Gastrocnemius medialis (tissue), 4 donors: Measurements from ENCODE around the gene MTHFD2L.

Experiments used
- POLR2A ChIP-seq, 2 donors: fragments of 450-650 bp; IDR thresholded peaks; one replicate each; pipeline ENCODE4 v1.6.1; 2017; ENCODE audit warnings: antibody characterized with exemption in 2 of 2, mild to moderate bottlenecking in 2 of 2, moderate library complexity in 2 of 2
- TF ChIP-seq, protein P1 (sequence below), 5 experiments: fragments of 450-650 bp in 3 of 5; fragments of 200-600 bp in 2 of 5; sonication (generic) in 2 of 5; IDR thresholded peaks in 4 of 5; conservative IDR thresholded peaks in 1 of 5; 1 replicate in 4 of 5; 2 replicates in 1 of 5; pipeline ENCODE4 v1.5.1; 2016 to 2019; ENCODE audit warnings: antibody characterized with exemption in 5 of 5, mild to moderate bottlenecking in 3 of 5, moderate library complexity in 3 of 5

DNA sequence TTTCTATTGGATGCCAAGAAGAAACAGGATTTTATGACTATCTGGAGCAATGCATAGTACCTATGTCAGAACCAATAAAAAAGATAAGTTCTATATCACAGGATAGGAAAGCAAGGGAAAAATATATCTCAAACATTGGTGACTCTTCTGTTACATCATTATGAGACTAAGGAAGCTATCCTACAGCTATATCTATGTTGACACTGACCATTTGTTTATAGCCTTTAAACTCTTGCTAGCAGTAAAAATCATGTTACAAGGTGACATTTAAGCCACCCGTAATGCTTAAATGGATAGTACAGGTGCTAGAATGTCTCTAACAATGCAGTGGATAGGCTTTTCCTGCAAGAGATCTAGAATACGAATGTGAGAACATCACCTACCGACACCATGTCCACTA, 121.8 kb downstream of the MTHFD2L start:
- TF ChIP-seq, protein P1, sequence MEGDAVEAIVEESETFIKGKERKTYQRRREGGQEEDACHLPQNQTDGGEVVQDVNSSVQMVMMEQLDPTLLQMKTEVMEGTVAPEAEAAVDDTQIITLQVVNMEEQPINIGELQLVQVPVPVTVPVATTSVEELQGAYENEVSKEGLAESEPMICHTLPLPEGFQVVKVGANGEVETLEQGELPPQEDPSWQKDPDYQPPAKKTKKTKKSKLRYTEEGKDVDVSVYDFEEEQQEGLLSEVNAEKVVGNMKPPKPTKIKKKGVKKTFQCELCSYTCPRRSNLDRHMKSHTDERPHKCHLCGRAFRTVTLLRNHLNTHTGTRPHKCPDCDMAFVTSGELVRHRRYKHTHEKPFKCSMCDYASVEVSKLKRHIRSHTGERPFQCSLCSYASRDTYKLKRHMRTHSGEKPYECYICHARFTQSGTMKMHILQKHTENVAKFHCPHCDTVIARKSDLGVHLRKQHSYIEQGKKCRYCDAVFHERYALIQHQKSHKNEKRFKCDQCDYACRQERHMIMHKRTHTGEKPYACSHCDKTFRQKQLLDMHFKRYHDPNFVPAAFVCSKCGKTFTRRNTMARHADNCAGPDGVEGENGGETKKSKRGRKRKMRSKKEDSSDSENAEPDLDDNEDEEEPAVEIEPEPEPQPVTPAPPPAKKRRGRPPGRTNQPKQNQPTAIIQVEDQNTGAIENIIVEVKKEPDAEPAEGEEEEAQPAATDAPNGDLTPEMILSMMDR (IDR thresholded peaks at IDR 0.05 in 4 of 5, conservative IDR thresholded peaks at IDR 0.05 in 1 of 5), result no peak
- TF ChIP-seq POLR2A (IDR thresholded peaks at IDR 0.05), result no peak
